Measurements from ENCODE around the gene GNA12. TPM values are rescaled to one million over a fixed set of nuclear protein-coding genes. Genes with fewer than 3 reads are reported as not detected.

GNA12 gene
- total RNA-seq, 6 experiments from 2014 or later = 10.3 to 32.1 (median 14.1) TPM

DNA sequence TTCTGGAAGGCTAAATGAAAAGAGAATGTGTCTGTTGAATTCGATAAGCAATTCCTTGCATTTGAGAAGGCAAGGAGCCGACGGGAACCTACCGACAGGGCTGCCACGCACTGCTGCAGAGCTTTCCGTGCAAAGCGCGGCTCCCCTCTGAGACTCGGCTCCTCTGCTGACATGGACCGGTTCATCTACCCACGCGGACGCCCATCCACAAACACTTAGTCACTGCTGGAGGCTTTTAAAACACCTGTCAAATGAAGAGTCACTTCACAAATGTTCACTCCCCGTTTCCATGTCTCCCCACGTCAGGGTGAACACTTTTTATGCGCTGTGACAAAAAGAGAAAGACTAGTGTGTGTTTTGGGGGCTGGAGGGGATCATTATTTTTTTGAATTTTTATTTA, 124.1 kb downstream of the GNA12 start:
- Histone ChIP-seq H3K27ac (no peak overlapping the region), H3K36me3 (no peaks in the 10 kb centered on the region), H3K4me3 (no peak overlapping the region), H3K27me3 (no peaks in the 10 kb centered on the region), H3K9me3 (no peaks in the 10 kb centered on the region), H3K4me1 (no peaks in the 10 kb centered on the region)
- TF ChIP-seq POLR2A (IDR thresholded peaks at IDR 0.05) = no peak
- TF ChIP-seq, protein P1, sequence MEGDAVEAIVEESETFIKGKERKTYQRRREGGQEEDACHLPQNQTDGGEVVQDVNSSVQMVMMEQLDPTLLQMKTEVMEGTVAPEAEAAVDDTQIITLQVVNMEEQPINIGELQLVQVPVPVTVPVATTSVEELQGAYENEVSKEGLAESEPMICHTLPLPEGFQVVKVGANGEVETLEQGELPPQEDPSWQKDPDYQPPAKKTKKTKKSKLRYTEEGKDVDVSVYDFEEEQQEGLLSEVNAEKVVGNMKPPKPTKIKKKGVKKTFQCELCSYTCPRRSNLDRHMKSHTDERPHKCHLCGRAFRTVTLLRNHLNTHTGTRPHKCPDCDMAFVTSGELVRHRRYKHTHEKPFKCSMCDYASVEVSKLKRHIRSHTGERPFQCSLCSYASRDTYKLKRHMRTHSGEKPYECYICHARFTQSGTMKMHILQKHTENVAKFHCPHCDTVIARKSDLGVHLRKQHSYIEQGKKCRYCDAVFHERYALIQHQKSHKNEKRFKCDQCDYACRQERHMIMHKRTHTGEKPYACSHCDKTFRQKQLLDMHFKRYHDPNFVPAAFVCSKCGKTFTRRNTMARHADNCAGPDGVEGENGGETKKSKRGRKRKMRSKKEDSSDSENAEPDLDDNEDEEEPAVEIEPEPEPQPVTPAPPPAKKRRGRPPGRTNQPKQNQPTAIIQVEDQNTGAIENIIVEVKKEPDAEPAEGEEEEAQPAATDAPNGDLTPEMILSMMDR (IDR thresholded peaks at IDR 0.05) = no peak
- DNase-seq (no peak), ATAC-seq (no peak)
- WGBS (ENCODE audit: insufficient coverage, low coverage, low lambda C conversion rate, missing lambda C conversion rate) = 92% methylated on average over 2 of the region's 16 CpGs
- intact Hi-C loops (cut with DNase I) = no loop called here

DNA sequence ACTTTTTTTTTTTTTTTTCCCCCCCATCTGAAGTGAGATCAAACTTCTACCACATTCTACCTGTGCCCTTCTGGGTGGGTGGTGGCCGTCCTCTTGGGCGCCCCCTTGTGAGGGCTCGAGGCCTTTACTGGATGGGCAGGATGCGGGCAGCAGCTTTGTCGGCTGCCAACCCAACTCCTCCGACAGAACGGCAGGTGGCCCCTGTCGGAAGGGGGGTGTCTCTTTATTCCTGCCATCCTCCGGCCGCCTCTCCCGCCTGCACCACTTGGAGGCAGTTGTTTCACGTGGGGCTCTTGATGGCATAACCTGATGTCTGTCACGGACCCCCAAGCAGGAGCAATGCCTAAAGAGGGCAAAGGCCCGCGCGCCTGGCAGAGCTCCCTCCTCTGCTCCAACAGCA, 125.1 kb downstream of the GNA12 start:
- ATAC-seq (peak; percentile 31 to 54 (median 48)), DNase-seq (no peak)
- Histone ChIP-seq H3K4me1 (no peaks in the 10 kb centered on the region), H3K9me3 (no peaks in the 10 kb centered on the region), H3K4me3 (no peak overlapping the region), H3K27me3 (no peaks in the 10 kb centered on the region), H3K36me3 (no peaks in the 10 kb centered on the region), H3K27ac (no peak overlapping the region)
- TF ChIP-seq, protein P1 (IDR thresholded peaks at IDR 0.05) = peak in 3 of 4 donors; percentile 16 to 41 (median 25)
- no peak for TF ChIP-seq POLR2A (IDR thresholded peaks at IDR 0.05)
- intact Hi-C loops (cut with DNase I) = no loop called here
- 61% methylated on average over 2 of the region's 16 CpGs for WGBS (ENCODE audit: insufficient coverage, low coverage, low lambda C conversion rate, missing lambda C conversion rate)

DNA sequence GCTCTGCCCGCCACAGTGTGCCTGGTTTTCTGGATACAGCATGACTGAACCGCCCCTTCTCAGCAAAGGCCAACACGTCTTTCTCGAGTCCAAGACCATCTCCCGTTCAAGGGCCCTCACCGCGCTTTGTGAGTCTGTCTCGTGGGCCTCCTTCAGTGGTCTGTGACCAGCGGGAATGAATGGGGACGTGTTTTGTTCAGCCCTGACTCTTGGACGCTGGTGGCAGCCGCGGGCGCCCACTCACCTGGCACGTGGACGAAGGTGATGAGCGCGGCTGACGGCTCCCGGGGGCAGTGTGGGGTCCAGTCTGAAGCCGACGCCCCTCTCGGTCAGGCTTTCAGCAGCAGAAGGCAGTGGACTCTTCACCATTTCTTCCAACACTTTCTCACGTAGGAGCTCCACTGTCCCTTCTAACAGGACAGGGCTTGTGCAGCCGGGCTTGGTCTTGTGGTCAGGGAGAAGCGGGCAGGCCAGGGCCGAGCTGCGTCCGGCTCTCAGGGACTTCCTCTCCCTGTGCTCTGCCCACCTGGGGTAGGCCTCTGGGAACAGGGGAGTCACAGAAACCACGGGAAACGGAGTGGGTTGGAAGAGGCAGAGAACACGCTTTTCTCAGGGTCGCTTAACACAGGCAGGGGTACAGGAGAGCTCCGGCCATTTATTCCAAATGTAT, 125.7 kb downstream of the GNA12 start:
- DNase-seq = no peak
- Histone ChIP-seq H3K9me3 (no peaks in the 10 kb centered on the region), H3K4me3 (no peak overlapping the region), H3K36me3 (no peaks in the 10 kb centered on the region), H3K27me3 (no peaks in the 10 kb centered on the region), H3K4me1 (no peaks in the 10 kb centered on the region), H3K27ac (no peak overlapping the region)
- ATAC-seq = no peak
- WGBS (ENCODE audit: insufficient coverage, low coverage, low lambda C conversion rate, missing lambda C conversion rate) = 97% methylated on average over 5 of the region's 34 CpGs
- intact Hi-C loops (cut with DNase I) = no loop called here
- TF ChIP-seq POLR2A (IDR thresholded peaks at IDR 0.05) = no peak
- TF ChIP-seq, protein P1 (IDR thresholded peaks at IDR 0.05) = no peak

DNA sequence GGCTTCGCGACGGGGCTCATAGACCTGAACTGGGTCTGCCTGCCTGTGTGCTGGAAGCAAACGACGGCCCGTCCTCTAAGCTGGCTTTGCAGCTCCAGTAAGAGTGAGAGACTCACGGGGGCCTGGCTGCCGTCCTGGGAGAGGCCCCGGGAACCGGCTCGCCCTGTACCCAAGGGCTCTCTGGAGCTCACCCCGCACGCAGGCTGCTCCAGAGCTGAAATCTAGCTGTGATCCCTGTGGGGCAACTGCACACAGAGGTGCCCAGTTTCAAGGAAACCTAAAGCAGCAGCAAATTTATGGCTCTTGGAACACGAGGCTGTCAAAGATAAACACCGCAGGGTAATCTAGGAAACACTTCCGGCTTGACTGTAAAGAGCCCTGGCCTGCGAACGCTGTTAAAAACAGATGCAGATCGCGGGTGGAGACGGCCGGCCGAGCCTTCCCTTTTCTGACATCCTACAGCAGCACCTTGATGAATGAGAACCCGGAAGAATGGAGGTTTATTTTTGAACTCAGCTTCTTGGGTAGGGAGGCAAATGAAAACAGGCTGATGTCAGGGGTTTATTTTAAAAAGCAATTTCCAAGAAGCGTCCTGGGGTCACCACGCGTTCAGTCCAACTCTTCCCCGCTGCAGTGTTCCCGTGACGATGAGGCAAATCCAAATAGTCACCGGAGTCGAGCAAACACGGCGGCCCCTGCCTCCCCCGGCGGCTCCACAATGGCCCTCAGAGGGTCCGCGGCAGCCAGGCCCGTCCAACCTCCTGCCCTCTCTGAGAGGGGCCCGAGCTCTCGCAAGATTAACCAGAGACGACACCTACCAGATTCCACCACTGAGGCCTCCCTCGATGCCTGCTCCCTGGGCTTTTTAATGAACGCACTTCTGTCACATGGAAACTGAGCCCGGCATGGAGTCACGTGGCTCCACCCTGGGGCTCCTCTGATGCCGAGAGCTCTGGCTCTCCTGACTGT, 126.5 kb downstream of the GNA12 start:
- peak; percentile 20 to 45 (median 33) for ATAC-seq
- TF ChIP-seq POLR2A (IDR thresholded peaks at IDR 0.05) = no peak
- TF ChIP-seq, protein P1 (IDR thresholded peaks at IDR 0.05) = no peak
- H3K9me3 ChIP-seq = no peaks in the 10 kb centered on the region
- no peaks in the 10 kb centered on the region for H3K4me1 ChIP-seq
- intact Hi-C loops (cut with DNase I) = no loop called here
- no peak overlapping the region for H3K4me3 ChIP-seq
- whole genome bisulfite sequencing (ENCODE audit: insufficient coverage, low coverage, low lambda C conversion rate, missing lambda C conversion rate) = 43% methylated on average over 25 of the region's 47 CpGs
- no peak for DNase-seq
- H3K36me3 ChIP-seq = no peaks in the 10 kb centered on the region
- no peak overlapping the region for H3K27ac ChIP-seq
- no peaks in the 10 kb centered on the region for H3K27me3 ChIP-seq

All from right lobe of liver (tissue), 6 donors.